SHP77 treated with DMSO at 0.1 percent for 48 hours (cell line): ENCODE data around the gene CENPF.

ENCODE experiments used
- DNase-seq: peaks from one replicate; lab custom pipeline; 2025; lab: John Stamatoyannopoulos, UW

CENPF gene

DNA sequence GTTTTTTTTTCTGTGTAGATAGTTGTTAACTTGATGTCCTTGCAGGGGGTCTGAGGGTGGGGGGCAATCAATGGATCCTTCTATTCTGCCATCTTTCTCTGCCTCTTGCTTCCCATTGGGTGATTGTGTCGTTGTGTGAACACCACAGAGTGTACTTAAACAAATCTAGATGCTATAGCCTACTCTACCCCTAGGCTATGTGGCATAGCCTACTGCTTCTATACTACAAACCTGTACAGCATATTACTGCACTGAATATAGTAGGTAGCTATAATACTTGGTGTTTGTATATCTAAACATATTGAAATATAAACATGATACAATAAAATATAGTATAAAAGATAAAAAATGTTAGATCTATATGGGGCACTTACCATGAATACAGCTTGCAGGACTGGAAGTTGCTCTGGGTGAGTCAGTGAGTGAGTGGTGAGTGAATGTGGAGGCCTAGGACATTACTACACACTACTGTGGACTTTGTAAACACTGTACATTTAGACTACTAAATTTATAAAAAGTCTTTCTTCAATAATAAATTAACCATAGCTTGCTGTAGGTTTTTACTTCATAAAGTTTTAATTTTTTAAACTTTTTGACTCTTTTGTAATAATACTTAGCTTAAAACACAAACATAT is 105.4 kb downstream of the CENPF start:
- no peak for DNase-seq

GRCh38 chr1:214709241-214709640 is 106.2 kb downstream of the CENPF start:
- DNase-seq = no peak

DNA sequence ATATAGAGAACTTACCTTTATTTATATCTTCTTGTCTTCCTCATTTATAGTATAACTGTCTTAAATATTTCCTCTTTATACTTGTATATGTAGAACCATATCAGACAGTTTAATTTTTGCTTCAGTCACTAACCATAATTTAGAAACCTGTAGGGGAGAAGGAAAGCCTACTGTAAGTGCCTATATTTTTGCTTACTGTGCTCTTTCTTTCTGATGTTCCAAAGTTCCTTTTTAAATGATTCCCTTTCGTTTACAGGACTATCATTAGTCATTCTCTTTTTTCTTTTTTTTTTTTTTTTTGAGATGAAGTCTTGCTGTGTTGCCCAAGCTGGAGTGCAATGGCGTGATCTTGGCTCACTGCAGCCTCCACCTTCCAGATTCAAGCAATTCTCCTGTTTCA is 109.7 kb downstream of the CENPF start:
- no peak for DNase-seq
